Measurements from ENCODE around the gene PON1.

PON1 gene

GRCh38 chr7:95324431-95324830, at the start of gene PON1:
Gene PON1 (minus strand): TSS chr7:95324532. CDS start chr7:95324475, 57 bp downstream.
- FAIRE-seq (no peak), DNase-seq (ENCODE audit: insufficient read length, low spot score) (no peak)

- FAIRE-seq, result no peak
These were observed 49.0 kb upstream of the PON1 start for GRCh38 chr7:95373323-95373722.

GRCh38 chr7:95368235-95368634, 43.9 kb upstream of the PON1 start:
- FAIRE-seq, result no peak
- DNase-seq (ENCODE audit: insufficient read length, low spot score), result no peak

More at GRCh38 chr7:95373323-95373722, 49.0 kb upstream of the PON1 start:
- no peak for DNase-seq (ENCODE audit: insufficient read length, low spot score)

GRCh38 chr7:95367606-95368005, 43.3 kb upstream of the PON1 start:
- DNase-seq (ENCODE audit: insufficient read length, low spot score), result no peak
- no peak for FAIRE-seq

GRCh38 chr7:95365151-95365550, 40.8 kb upstream of the PON1 start:
- DNase-seq (ENCODE audit: insufficient read length, low spot score) (no peak), FAIRE-seq (no peak)

- FAIRE-seq (no peak), DNase-seq (ENCODE audit: insufficient read length, low spot score) (no peak)
These were observed 33.3 kb upstream of the PON1 start for GRCh38 chr7:95357623-95358022.

- DNase-seq (ENCODE audit: insufficient read length, low spot score) (no peak), FAIRE-seq (no peak)
These were observed 18.4 kb upstream of the PON1 start for GRCh38 chr7:95342642-95343307.

DNA sequence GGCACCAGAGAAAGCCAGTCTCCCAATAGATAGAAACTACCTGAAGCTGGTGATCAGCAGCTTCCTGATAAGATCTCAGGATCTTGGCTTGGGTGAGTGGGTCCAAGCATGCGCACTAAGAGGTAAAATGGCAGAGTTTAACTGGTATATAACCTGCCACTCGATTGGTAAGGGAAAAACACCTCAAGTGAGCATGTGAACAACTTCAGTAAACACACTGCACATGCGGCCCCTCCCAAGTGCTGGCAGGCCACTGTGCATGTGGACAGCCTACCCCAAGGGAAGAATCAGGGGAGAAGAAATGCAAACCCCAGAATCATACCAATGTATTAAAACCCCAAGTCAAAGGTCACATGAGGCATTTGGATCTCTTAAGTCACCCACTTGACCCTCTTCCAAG, 17.7 kb upstream of the PON1 start:
- DNase-seq (ENCODE audit: insufficient read length, low spot score), result no peak
- FAIRE-seq, result no peak

- FAIRE-seq (no peak), DNase-seq (ENCODE audit: insufficient read length, low spot score) (no peak)
These were observed 16.2 kb upstream of the PON1 start for GRCh38 chr7:95340491-95340890.

DNA sequence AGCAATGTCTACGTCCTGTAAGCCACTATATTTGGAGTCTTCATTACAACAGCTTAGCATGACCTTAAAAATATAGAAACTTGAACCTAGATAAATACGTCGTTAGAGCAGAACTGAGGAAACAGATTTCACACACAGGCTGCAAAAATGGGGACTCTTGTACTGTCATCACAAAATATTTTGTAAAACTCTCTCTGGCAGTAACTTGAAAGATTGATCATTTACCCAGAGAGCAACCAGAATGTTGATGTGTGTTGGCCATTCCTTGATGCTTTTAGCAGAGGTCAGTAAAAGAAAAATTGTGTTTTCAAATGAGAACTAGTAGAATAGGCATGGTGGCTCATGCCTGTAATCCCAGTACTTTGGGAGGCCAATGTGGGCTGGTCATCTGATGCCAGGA, 14.5 kb upstream of the PON1 start:
- DNase-seq (ENCODE audit: insufficient read length, low spot score), result no peak
- FAIRE-seq, result no peak

GRCh38 chr7:95335093-95335492, 10.8 kb upstream of the PON1 start:
- FAIRE-seq, result no peak
- no peak for DNase-seq (ENCODE audit: insufficient read length, low spot score)

DNA sequence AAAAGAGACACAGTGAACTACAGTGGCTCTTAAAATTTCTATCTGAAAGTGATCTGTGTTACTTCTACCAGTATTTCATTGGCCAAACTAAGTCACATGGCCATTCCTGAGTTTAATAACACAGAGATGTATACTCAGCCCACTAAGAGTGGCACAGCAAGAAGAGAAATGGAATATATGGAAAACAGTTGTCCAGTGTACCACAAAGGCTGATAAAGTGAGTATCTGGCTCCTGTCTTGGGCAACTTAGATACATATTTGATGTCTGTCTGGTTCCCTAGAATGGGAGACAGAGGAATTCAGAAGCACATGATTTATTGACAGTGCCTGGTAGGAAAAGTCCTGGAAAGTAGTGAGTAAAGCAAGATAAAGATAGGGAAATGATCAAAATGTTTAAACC, 10.1 kb upstream of the PON1 start:
- DNase-seq (ENCODE audit: insufficient read length, low spot score) (no peak), FAIRE-seq (no peak)

GRCh38 chr7:95330961-95331337, 6.6 kb upstream of the PON1 start:
- FAIRE-seq (no peak), DNase-seq (ENCODE audit: insufficient read length, low spot score) (no peak)

GRCh38 chr7:95330204-95330960, 6.0 kb upstream of the PON1 start:
- peak; percentile 23 for DNase-seq (ENCODE audit: insufficient read length, low spot score)
- FAIRE-seq, result peak; percentile 60

DNA sequence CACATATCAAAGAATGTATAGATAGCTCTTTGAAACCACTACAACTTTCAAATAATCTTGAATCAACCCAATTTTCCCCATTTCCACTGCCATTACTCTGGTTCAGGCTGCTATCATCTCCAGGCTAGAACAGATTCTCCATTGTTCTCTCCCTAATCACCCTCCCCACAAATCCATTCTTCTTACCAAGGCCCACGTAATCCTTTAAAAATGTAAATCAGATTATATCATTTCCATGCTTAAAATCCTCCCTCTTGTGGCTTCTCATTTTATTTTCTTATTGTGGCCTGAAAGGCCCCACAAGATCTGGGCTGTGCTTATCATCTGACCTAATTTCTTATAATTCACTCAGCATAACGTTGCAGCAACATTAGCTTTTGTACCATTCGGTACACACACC, 3.0 kb upstream of the PON1 start:
- DNase-seq (ENCODE audit: insufficient read length, low spot score) (no peak), FAIRE-seq (no peak)

DNA sequence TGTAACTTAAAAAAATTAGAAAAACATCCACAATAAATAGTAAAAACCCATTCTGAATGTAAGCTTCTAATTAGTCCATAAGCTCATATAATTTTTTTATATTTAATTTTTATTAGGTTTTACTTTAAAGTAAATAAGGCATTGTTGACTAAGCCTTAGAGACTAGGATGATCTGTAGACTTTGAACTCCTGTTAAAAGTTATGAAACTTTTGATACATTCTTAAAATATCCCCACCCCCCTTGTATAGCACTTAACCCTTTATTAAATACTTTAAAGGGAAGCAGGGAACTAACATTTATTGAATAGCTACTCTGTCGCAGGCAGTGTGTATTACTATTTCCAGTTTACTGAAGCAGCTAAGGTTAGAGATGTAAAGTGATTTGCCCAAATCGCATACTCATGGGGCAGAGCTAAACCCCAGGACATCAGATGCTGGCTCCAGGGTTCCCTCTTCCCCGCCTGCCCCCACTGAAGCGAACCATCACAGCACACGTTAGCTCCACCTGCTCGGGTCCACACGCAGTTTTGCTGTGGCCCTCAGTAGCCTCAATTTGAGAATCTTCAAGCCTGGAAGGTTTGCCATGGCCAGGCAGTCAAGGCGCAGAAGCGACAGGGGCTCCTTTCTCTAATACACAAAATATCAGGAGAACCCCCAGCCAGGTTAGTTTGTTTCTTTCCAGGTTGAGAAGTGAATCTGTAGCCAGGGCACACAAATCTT, 762 bp downstream of the PON1 start:
- no peak for FAIRE-seq
- no peak for DNase-seq (ENCODE audit: insufficient read length, low spot score)

GRCh38 chr7:95322854-95323253, 1.5 kb downstream of the PON1 start:
- DNase-seq (ENCODE audit: insufficient read length, low spot score) (no peak), FAIRE-seq (no peak)

- no peak for DNase-seq (ENCODE audit: insufficient read length, low spot score)
- no peak for FAIRE-seq
These were observed 1.9 kb downstream of the PON1 start for GRCh38 chr7:95322396-95322795.

GRCh38 chr7:95321720-95322119, 2.6 kb downstream of the PON1 start:
- no peak for DNase-seq (ENCODE audit: insufficient read length, low spot score)
- no peak for FAIRE-seq

DNA sequence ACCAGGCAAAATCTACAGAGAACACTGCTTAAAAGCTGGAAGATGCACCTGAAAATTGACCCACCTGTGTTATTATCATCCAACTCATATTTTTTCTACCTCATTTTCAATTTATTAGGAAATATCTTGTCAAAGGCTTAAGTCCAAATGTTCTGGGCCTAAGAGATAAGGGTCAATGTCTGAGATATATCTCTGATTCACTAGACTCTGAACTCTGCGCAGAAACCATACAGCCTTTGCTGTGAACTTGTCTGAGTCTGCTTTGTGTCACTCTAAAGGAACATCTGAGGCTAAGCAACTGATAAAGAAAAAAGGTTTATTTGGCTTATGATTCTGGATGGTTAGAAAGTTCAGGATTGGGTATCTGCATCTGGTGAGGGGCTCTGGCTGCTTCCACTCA, 3.7 kb downstream of the PON1 start:
- FAIRE-seq, result no peak
- no peak for DNase-seq (ENCODE audit: insufficient read length, low spot score)

GRCh38 chr7:95319570-95319969, 4.8 kb downstream of the PON1 start:
- DNase-seq (ENCODE audit: insufficient read length, low spot score), result no peak
- no peak for FAIRE-seq
